OCI-LY3 (cell line): ENCODE data around the gene PKM.

Source experiments
- EZH2phosphoT487 ChIP-seq: fragments of 200-600 bp; shearing (Covaris generic); IDR thresholded peaks from 2 replicates; pipeline ENCODE4 v1.6.1; 2018; ENCODE audit warnings: antibody characterized with exemption, mixed run types, low read depth
- TF ChIP-seq, protein P1 (sequence below): fragments of 200-600, 300-600 bp; sonication (generic); IDR thresholded peaks from 2 replicates; pipeline ENCODE4 v1.5.1; 2014; ENCODE audit warnings: antibody characterized with exemption, low read length, low read depth

DNA sequence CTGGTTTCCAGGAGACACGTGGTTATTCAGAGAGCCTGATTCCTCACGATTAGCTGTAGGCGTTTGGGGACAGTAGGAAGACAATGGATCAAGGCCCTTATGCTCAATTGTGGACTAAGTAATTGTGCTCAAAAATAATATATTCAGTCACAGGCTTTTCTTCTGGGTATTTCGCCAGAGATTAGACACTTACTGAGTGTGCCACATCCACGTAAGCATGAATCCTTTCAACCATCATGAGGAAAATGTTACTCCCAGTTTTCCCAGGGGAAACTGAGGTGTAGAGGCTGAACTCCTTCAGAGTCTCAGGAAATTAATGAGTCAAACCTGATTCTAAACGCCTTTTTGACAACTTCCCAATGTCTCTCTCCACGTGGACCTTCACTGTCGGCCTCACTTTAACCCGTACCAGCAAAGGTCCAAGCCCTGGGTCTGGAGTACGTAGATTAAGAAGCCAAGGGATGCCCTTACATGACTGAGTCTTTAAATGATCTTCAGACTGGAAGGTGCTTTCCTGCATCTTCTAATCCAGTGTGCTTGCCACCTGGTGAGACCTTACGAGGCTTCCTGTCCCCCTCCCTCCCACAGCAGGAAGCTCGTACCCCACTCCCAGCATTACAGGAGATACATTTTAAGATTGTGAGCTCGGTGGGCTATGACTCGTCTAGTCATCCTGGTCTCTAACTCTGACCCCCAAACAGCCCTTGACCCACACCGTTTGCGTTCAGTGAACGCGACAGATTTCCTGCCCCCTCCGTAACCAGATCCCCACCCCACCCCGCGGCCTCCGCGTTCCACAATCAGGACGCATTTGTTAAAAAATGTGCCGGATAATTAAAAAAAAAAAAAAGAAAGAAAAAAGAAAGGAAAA, 1.7 kb downstream of the PKM start:
- TF ChIP-seq, protein P1, sequence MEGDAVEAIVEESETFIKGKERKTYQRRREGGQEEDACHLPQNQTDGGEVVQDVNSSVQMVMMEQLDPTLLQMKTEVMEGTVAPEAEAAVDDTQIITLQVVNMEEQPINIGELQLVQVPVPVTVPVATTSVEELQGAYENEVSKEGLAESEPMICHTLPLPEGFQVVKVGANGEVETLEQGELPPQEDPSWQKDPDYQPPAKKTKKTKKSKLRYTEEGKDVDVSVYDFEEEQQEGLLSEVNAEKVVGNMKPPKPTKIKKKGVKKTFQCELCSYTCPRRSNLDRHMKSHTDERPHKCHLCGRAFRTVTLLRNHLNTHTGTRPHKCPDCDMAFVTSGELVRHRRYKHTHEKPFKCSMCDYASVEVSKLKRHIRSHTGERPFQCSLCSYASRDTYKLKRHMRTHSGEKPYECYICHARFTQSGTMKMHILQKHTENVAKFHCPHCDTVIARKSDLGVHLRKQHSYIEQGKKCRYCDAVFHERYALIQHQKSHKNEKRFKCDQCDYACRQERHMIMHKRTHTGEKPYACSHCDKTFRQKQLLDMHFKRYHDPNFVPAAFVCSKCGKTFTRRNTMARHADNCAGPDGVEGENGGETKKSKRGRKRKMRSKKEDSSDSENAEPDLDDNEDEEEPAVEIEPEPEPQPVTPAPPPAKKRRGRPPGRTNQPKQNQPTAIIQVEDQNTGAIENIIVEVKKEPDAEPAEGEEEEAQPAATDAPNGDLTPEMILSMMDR: no peak
- no peak for TF ChIP-seq EZH2phosphoT487
